Retinal pigment epithelial cell (primary cell): ENCODE measurements around the gene TEKT3.

ENCODE experiments used
- DNase-seq: peaks from one replicate; pipeline ENCODE4 v3.0.0-alpha.2; 2010; ENCODE audit warnings: low read depth
- H3K4me3 ChIP-seq: 2 replicates; pipeline ENCODE4 v1.5.1; 2011; ENCODE audit warnings: mild to moderate bottlenecking, low read length, control low read depth, moderate library complexity
- CTCF ChIP-seq: conservative IDR thresholded peaks from 2 replicates; pipeline ENCODE4 v1.5.1; 2011; ENCODE audit warnings: low read depth, low read length, control low read depth, inconsistent platforms

TEKT3 gene

GRCh38 chr17:15341966-15342365, 569 bp upstream of the TEKT3 start:
- no peak for TF ChIP-seq CTCF
- no peak for DNase-seq
- H3K4me3 ChIP-seq = peak overlapping the region; percentile 63

- DNase-seq = no peak
- H3K4me3 ChIP-seq = peak overlapping the region; percentile 63
- no peak for TF ChIP-seq CTCF
Measured at GRCh38 chr17:15340966-15341365, 431 bp downstream of the TEKT3 start.

DNA sequence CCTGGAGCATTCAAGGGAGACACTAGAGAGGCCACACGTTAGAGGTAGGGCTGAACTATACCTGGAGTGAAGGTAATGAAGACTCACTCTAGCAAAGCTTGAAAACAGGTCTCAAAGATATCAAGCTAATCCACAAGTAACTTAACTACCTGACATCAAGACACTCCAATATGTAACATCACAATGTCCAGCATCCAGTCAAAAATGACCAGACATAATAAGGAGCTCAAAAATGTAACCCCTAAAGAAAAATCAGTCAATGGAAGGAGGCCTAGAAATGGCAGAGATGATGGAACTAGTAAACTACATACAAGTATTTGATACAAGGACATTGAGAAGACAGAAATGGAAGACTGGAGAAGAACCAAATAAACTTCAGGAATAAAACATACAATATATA, 6.0 kb downstream of the TEKT3 start:
- DNase-seq = no peak
- no peak for TF ChIP-seq CTCF
- H3K4me3 ChIP-seq = no peak overlapping the region

GRCh38 chr17:15334266-15334665, 7.1 kb downstream of the TEKT3 start:
- no peak for DNase-seq
- TF ChIP-seq CTCF = no peak
- no peak overlapping the region for H3K4me3 ChIP-seq

GRCh38 chr17:15332338-15332737, 9.1 kb downstream of the TEKT3 start:
- no peak for DNase-seq

DNA sequence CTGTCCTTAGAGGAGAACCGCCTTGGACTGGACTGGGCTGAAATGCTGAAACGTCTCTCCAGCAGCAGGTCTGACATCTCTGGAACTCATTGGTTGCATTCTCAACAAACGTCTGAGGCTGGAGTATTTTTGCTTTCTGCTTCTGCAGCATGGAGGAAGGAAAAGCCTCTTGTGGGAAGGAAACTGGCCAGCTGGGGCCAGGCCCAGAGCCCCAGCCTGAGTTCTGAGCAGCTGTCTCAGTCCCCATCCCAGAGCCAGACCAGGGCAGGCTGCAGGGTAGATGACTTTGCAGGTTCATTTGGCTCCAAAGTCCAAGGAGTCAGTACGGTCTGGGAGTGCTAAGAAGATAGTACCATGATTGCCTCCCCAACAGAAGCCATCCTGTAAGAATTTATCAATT, 18.3 kb downstream of the TEKT3 start:
- no peak for TF ChIP-seq CTCF
- no peak for DNase-seq
- no peak overlapping the region for H3K4me3 ChIP-seq

More at GRCh38 chr17:15332338-15332737, 9.1 kb downstream of the TEKT3 start:
- H3K4me3 ChIP-seq = no peak overlapping the region
- no peak for TF ChIP-seq CTCF

GRCh38 chr17:15321556-15322251, 19.7 kb downstream of the TEKT3 start:
- no peak overlapping the region for H3K4me3 ChIP-seq
- no peak for TF ChIP-seq CTCF
- no peak for DNase-seq
